Measurements from ENCODE around the gene SHROOM1. TPM values are rescaled to one million over a fixed set of nuclear protein-coding genes. Genes with fewer than 3 reads are reported as not detected.

SHROOM1 gene
- total RNA-seq, 1 experiment from 2014 or later, result 13.5 TPM

- no TSS peak for BruUV-seq (replicated peaks)
- ChIA-PET POLR2A (no interaction called here), CTCF (interaction anchor here (0.7 kb wide), 1 partner anchor 258 kb away, joined by 7 read pairs; no protein-coding TSS in a partner anchor)
- DNase-seq (ENCODE audit: low read depth, low spot score), result no peak
- Histone ChIP-seq H3K36me3 (ENCODE audit: control insufficient read depth, insufficient read depth, low read length) (no peaks in the 10 kb centered on the region), H3K27me3 (ENCODE audit: control insufficient read depth, insufficient read depth, low read length) (no peaks in the 10 kb centered on the region; the same call in 1 of the 2 replicates), H3K9me3 (ENCODE audit: control insufficient read depth, insufficient read depth, low read depth, low read length) (no peaks in the 10 kb centered on the region), H3K4me1 (ENCODE audit: control insufficient read depth, insufficient read depth, low read length) (no peaks in the 10 kb centered on the region), H3K27ac (ENCODE audit: low read length) (no peak overlapping the region), H3K4me3 (ENCODE audit: low read depth in 2 of 2, low read length in 2 of 2) (no peak overlapping the region)
- in situ Hi-C loops (cut with HindIII; ENCODE audit: low pct_unique_long_range_greater_than_20kb, low sequenced_read_pairs), result no loop called here
- intact Hi-C loops (cut with micrococcal nuclease; ENCODE audit: unreplicated experiment), result no loop called here
- no peak for ATAC-seq
- TF ChIP-seq TCF7L2 (IDR thresholded peaks at IDR 0.05; ENCODE audit: low read depth, low read length) (no peak), REST (IDR thresholded peaks at IDR 0.05; ENCODE audit: insufficient read depth in 1 of 2, low read depth in 2 of 2, low read length in 1 of 2) (no peak), SIN3A (IDR thresholded peaks at IDR 0.05; ENCODE audit: borderline replicate concordance, insufficient read depth, low read depth, low read length) (no peak), POLR2AphosphoS5 (IDR thresholded peaks at IDR 0.05; ENCODE audit: low read depth, low read length) (no peak), CTCF (IDR thresholded peaks at IDR 0.05) (no peak)
Observed at GRCh38 chr5:132797651-132798050, 32.8 kb downstream of the SHROOM1 start.

GRCh38 chr5:132791026-132791425 is 39.4 kb downstream of the SHROOM1 start:
- ATAC-seq, result no peak
- Histone ChIP-seq H3K27me3 (ENCODE audit: control insufficient read depth, insufficient read depth, low read length) (no peaks in the 10 kb centered on the region; the same call in 1 of the 2 replicates), H3K4me3 (ENCODE audit: low read depth in 2 of 2, low read length in 2 of 2) (no peak overlapping the region), H3K4me1 (ENCODE audit: control insufficient read depth, insufficient read depth, low read length) (no peaks in the 10 kb centered on the region), H3K27ac (ENCODE audit: low read length) (no peak overlapping the region), H3K9me3 (ENCODE audit: control insufficient read depth, insufficient read depth, low read depth, low read length) (no peaks in the 10 kb centered on the region), H3K36me3 (ENCODE audit: control insufficient read depth, insufficient read depth, low read length) (no peaks in the 10 kb centered on the region)
- ChIA-PET CTCF (no interaction called here), POLR2A (interaction anchor here (0.6 kb wide), 1 partner anchor 121 kb away, joined by 6 read pairs; no protein-coding TSS in a partner anchor)
- intact Hi-C loops (cut with micrococcal nuclease; ENCODE audit: unreplicated experiment) (no loop called here), in situ Hi-C loops (cut with HindIII; ENCODE audit: low pct_unique_long_range_greater_than_20kb, low sequenced_read_pairs) (no loop called here)
- no peak for TF ChIP-seq POLR2AphosphoS5 (IDR thresholded peaks at IDR 0.05; ENCODE audit: low read depth, low read length)
- no peak for TF ChIP-seq TCF7L2 (IDR thresholded peaks at IDR 0.05; ENCODE audit: low read depth, low read length)
- TF ChIP-seq SIN3A (IDR thresholded peaks at IDR 0.05; ENCODE audit: borderline replicate concordance, insufficient read depth, low read depth, low read length), result no peak
- TF ChIP-seq CTCF (IDR thresholded peaks at IDR 0.05), result no peak
- TF ChIP-seq REST (IDR thresholded peaks at IDR 0.05; ENCODE audit: insufficient read depth in 1 of 2, low read depth in 2 of 2, low read length in 1 of 2), result no peak
- no peak for DNase-seq (ENCODE audit: low read depth, low spot score)
- no TSS peak for BruUV-seq (replicated peaks)
